Measurements from ENCODE around the gene HGF. TPM values are rescaled to one million over a fixed set of nuclear protein-coding genes. Genes with fewer than 3 reads are reported as not detected.

HGF gene
- total RNA-seq, 3 donors from 2014 or later: 1.4 to 4.6 (median 3.2) TPM

DNA sequence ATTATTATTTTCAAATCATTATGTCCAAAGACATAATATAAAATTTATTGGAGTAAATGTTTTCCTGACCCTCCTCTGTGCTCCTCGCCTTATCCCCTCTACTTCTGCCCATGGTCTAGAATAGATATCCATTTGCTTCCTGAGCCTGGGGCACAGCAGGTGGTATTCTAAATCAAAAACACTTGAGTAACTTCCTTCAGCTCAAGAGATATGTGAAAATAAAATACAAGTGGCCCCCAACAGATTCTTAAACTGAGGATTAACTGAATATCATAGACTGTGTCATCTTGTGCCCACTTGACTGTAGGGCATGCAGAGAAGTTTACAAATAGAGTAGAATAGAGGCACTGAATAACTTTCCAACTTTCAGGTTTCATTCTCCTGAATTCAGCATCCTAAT, 59.1 kb downstream of the HGF start:
- no peaks in the 10 kb centered on the region for H3K9me3 ChIP-seq
- TF ChIP-seq, protein P1, sequence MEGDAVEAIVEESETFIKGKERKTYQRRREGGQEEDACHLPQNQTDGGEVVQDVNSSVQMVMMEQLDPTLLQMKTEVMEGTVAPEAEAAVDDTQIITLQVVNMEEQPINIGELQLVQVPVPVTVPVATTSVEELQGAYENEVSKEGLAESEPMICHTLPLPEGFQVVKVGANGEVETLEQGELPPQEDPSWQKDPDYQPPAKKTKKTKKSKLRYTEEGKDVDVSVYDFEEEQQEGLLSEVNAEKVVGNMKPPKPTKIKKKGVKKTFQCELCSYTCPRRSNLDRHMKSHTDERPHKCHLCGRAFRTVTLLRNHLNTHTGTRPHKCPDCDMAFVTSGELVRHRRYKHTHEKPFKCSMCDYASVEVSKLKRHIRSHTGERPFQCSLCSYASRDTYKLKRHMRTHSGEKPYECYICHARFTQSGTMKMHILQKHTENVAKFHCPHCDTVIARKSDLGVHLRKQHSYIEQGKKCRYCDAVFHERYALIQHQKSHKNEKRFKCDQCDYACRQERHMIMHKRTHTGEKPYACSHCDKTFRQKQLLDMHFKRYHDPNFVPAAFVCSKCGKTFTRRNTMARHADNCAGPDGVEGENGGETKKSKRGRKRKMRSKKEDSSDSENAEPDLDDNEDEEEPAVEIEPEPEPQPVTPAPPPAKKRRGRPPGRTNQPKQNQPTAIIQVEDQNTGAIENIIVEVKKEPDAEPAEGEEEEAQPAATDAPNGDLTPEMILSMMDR (IDR thresholded peaks at IDR 0.05): no peak
- no peaks in the 10 kb centered on the region for H3K36me3 ChIP-seq (ENCODE audit: low read depth)
- intact Hi-C loops (cut with DNase I, micrococcal nuclease): no loop called here
- DNase-seq (no peak), ATAC-seq (no peak)
- no peak overlapping the region for H3K4me3 ChIP-seq
- H3K4me1 ChIP-seq (ENCODE audit: low read depth): no peaks in the 10 kb centered on the region

DNA sequence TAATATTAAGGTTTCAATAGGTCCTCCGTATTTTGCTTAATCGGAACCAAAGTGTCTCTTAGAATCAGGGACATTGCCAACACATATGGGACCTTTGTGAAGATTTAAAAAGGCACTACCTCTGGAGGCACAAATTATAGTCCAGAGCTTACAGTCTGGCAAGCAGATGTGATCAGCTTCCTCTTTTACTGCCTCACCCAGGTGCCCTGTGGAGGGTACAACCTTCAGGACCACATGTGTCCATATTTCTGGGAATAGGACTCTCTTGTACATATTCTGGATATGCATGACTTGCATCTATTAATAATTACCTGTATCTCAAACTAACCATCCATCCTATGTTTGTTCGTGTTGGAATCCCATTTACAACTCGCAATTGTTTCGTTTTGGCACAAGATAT, 60.0 kb downstream of the HGF start:
- Histone ChIP-seq H3K4me1 (ENCODE audit: low read depth) (no peaks in the 10 kb centered on the region), H3K9me3 (no peaks in the 10 kb centered on the region), H3K36me3 (ENCODE audit: low read depth) (no peaks in the 10 kb centered on the region), H3K4me3 (no peak overlapping the region)
- intact Hi-C loops (cut with DNase I, micrococcal nuclease): no loop called here
- no peak for ATAC-seq
- DNase-seq: no peak
- TF ChIP-seq, protein P1 (IDR thresholded peaks at IDR 0.05): no peak

DNA sequence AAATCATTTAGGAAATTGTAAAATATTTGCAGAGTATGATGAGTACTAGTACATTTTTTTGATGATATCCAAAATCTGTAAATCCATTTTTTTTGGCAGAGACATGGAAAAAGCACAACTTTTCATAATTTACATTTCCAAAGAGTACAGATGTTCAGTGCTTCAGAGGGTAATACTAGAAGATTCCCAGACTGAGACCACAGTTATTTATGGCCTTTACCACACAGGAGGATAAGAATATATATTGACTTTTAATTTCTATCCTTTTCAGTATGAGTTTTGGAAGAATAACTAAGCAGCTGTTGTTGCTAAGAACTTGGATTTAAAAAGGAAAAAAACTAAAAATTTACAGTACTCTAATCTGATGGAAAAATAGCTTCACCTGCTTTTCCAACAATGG, 61.9 kb downstream of the HGF start:
- ATAC-seq (no peak), DNase-seq (no peak)
- H3K9me3 ChIP-seq: no peaks in the 10 kb centered on the region
- H3K4me3 ChIP-seq: no peak overlapping the region
- H3K36me3 ChIP-seq (ENCODE audit: low read depth): no peaks in the 10 kb centered on the region
- no peaks in the 10 kb centered on the region for H3K4me1 ChIP-seq (ENCODE audit: low read depth)
- TF ChIP-seq, protein P1 (IDR thresholded peaks at IDR 0.05): no peak
- intact Hi-C loops (cut with DNase I, micrococcal nuclease): no loop called here

DNA sequence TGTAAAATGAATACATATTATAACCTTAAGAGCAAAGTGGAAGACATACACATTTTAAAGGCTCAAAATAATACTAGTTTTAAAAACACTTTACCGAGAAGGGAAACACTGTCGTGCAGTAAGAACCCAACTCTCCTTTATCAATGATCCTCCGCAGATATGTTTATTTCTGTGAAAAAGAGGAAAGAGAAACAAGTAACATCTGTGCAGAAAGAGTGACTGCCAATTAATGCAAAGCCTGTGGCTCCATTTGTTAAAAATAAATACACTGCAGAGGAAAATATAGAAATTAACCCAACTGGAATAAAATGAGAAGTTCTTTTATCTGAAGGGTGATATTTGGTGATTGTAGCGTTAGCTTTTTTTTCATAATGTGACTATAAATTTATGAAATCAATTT, 62.7 kb downstream of the HGF start:
- DNase-seq: no peak
- Histone ChIP-seq H3K4me3 (no peak overlapping the region), H3K36me3 (ENCODE audit: low read depth) (no peaks in the 10 kb centered on the region), H3K9me3 (no peaks in the 10 kb centered on the region), H3K4me1 (ENCODE audit: low read depth) (no peaks in the 10 kb centered on the region)
- intact Hi-C loops (cut with DNase I, micrococcal nuclease): no loop called here
- TF ChIP-seq, protein P1 (IDR thresholded peaks at IDR 0.05): no peak
- ATAC-seq: no peak

DNA sequence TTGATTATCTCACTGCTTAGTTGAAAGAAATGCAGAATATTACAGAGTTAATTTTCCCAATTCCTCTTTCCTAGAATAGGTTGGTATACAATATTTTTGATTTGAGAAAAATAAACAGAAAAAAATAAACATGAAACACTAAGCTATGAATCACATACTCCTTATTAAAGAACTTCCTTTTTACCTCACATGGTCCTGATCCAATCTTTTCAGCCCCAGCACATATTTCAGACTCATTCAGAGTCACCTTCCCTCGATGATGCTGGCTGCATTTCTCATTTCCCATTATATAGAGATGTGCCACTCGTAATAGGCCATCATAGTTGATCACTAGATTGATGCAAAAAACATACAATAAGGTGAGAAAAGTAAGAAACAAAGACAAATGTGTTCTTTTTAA, 64.6 kb downstream of the HGF start:
- Histone ChIP-seq H3K36me3 (ENCODE audit: low read depth) (no peaks in the 10 kb centered on the region), H3K4me1 (ENCODE audit: low read depth) (no peaks in the 10 kb centered on the region), H3K4me3 (no peak overlapping the region), H3K9me3 (no peaks in the 10 kb centered on the region)
- no peak for ATAC-seq
- DNase-seq: no peak
- intact Hi-C loops (cut with DNase I, micrococcal nuclease): no loop called here
- TF ChIP-seq, protein P1 (IDR thresholded peaks at IDR 0.05): no peak

DNA sequence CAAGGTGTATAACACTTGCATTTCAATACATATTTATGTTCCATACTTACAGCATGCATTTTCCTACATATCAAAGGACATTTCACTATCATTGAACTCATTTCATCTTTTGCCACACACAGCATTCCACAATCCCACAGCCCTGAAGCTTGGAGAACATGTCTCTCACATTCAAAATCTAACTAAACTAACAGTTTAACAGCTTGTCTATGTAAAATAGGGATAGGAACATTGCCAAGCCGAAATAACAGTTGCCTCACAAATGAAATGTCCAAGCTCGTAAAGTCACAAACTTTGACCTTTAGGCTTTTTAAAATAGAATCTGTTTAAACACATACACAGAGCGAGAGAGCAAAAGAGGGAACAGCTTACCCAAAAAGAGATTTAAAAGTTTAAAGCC, 65.3 kb downstream of the HGF start:
- no peaks in the 10 kb centered on the region for H3K4me1 ChIP-seq (ENCODE audit: low read depth)
- TF ChIP-seq, protein P1 (IDR thresholded peaks at IDR 0.05): no peak
- DNase-seq (no peak), ATAC-seq (no peak)
- H3K36me3 ChIP-seq (ENCODE audit: low read depth): no peaks in the 10 kb centered on the region
- no peaks in the 10 kb centered on the region for H3K9me3 ChIP-seq
- H3K4me3 ChIP-seq: no peak overlapping the region
- intact Hi-C loops (cut with DNase I, micrococcal nuclease): no loop called here
